Adipocyte (in vitro differentiated cells): ENCODE measurements around the gene RASGRF2.

ENCODE experiments used
- DNase-seq: peaks from one replicate; pipeline ENCODE4 v3.0.0-alpha.2; 2015; ENCODE audit warnings: low read depth
- H3K27me3 ChIP-seq: replicated peaks from 2 replicates; pipeline ENCODE4 v1.7.0; 2013; ENCODE audit warnings: mild to moderate bottlenecking, low read length, moderate library complexity; ENCODE audit not compliant: control insufficient read depth, insufficient read depth
- H3K36me3 ChIP-seq: 2 replicates; pipeline ENCODE4 v1.7.0; 2013; ENCODE audit warnings: low read length, mild to moderate bottlenecking, moderate library complexity; ENCODE audit not compliant: control insufficient read depth, insufficient read depth, severe bottlenecking
- H3K4me1 ChIP-seq: 2 replicates; pipeline ENCODE4 v1.7.0; 2013; ENCODE audit warnings: mild to moderate bottlenecking, low read length, moderate library complexity; ENCODE audit not compliant: control insufficient read depth, insufficient read depth
- H3K4me3 ChIP-seq: 2 replicates; pipeline ENCODE4 v1.7.0; 2013; ENCODE audit warnings: mild to moderate bottlenecking, low read length, moderate library complexity
- H3K9ac ChIP-seq: 2 replicates; pipeline ENCODE4 v1.7.0; 2013; ENCODE audit warnings: mild to moderate bottlenecking, low read length, moderate library complexity
- H3K9me3 ChIP-seq: 2 replicates; pipeline ENCODE4 v1.7.0; 2013; ENCODE audit warnings: mild to moderate bottlenecking, low read length, moderate library complexity; ENCODE audit not compliant: control insufficient read depth

The RASGRF2 gene

GRCh38 chr5:80963966-80964481 lies 3.9 kb downstream of the RASGRF2 start:
- H3K9ac ChIP-seq, result no peak overlapping the region
- peaks cover 24% of the 10 kb centered on the region for H3K27me3 ChIP-seq
- no peak overlapping the region for H3K4me3 ChIP-seq
- DNase-seq, result peak; percentile 61
- no peaks in the 10 kb centered on the region for H3K36me3 ChIP-seq
- no peaks in the 10 kb centered on the region for H3K9me3 ChIP-seq
- peaks cover 12% of the 10 kb centered on the region for H3K4me1 ChIP-seq

GRCh38 chr5:80964491-80964890 lies 4.3 kb downstream of the RASGRF2 start:
- Histone ChIP-seq H3K36me3 (no peaks in the 10 kb centered on the region), H3K9ac (no peak overlapping the region), H3K27me3 (peaks cover 19% of the 10 kb centered on the region), H3K9me3 (no peaks in the 10 kb centered on the region), H3K4me3 (no peak overlapping the region), H3K4me1 (peaks cover 12% of the 10 kb centered on the region)
- DNase-seq, result no peak

DNA sequence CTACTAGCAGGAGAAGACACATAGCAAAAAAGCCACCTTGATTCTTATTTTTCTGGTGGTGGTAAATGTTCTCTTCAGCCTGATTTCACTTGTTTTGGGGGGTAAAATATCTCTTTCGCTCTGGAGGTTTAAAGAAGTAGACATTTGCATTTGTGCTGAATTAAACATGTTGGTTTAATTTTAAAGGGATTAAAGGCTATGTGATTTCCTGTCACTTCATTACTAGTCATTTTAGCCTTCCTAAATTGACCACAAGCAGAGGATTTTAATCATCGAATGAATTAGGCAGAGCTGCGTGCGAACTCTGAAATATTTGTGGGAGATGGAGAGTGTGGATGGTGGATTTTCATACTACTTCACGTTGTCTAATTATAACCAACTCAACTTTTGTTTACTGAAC lies 4.8 kb downstream of the RASGRF2 start:
- Histone ChIP-seq H3K9ac (no peak overlapping the region), H3K27me3 (peaks cover 15% of the 10 kb centered on the region), H3K4me3 (no peak overlapping the region), H3K36me3 (no peaks in the 10 kb centered on the region), H3K9me3 (no peaks in the 10 kb centered on the region), H3K4me1 (peaks cover 12% of the 10 kb centered on the region)
- no peak for DNase-seq

DNA sequence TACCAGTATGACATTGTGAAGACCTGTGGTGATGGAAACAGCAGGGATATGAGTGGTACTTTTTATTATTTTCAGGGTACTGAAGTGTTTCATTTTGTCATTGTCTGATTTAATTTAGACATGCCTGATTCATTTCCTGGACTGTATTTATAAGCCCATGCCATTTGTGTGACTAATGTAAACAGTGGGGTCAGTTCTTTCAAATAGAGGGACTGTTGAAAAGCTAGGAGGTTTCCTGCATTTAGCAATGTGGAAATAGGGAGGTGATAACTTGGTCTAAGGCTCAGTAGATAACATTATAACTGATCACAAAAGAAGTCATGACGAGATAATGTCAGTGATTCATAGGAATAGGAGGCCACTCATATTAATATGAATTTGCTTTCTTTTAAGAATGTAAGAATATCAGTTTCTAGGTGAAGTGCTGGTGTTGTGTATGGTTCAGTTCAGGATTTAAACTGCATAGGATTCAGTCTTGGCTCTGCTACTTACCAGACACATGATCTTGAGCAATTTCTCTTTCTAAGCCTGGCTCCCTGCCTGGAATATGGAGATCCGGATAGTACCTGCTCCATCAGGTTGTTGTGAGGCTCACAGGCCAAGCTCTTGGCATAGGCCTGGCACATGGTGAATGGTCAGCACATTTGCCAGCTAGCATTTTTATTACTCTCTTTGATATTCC lies 7.5 kb downstream of the RASGRF2 start:
- Histone ChIP-seq H3K9me3 (no peaks in the 10 kb centered on the region), H3K9ac (no peak overlapping the region), H3K36me3 (no peaks in the 10 kb centered on the region), H3K4me3 (no peak overlapping the region), H3K4me1 (peaks cover 9% of the 10 kb centered on the region), H3K27me3 (no peaks in the 10 kb centered on the region)
- peak; percentile 67 for DNase-seq

GRCh38 chr5:80973027-80973426 lies 12.9 kb downstream of the RASGRF2 start:
- H3K4me3 ChIP-seq, result no peak overlapping the region
- H3K9ac ChIP-seq, result no peak overlapping the region
- no peak for DNase-seq
- no peaks in the 10 kb centered on the region for H3K9me3 ChIP-seq
- H3K36me3 ChIP-seq, result no peaks in the 10 kb centered on the region
- H3K27me3 ChIP-seq, result no peaks in the 10 kb centered on the region
- peaks cover 2% of the 10 kb centered on the region for H3K4me1 ChIP-seq

GRCh38 chr5:80975065-80975464 lies 14.9 kb downstream of the RASGRF2 start:
- Histone ChIP-seq H3K36me3 (no peaks in the 10 kb centered on the region), H3K4me1 (no peaks in the 10 kb centered on the region), H3K9me3 (no peaks in the 10 kb centered on the region), H3K27me3 (no peaks in the 10 kb centered on the region), H3K4me3 (no peak overlapping the region), H3K9ac (no peak overlapping the region)
- DNase-seq, result no peak

- Histone ChIP-seq H3K4me3 (no peak overlapping the region), H3K27me3 (no peaks in the 10 kb centered on the region)
- no peak for DNase-seq
Measured at GRCh38 chr5:80976985-80977384, 16.8 kb downstream of the RASGRF2 start.

DNA sequence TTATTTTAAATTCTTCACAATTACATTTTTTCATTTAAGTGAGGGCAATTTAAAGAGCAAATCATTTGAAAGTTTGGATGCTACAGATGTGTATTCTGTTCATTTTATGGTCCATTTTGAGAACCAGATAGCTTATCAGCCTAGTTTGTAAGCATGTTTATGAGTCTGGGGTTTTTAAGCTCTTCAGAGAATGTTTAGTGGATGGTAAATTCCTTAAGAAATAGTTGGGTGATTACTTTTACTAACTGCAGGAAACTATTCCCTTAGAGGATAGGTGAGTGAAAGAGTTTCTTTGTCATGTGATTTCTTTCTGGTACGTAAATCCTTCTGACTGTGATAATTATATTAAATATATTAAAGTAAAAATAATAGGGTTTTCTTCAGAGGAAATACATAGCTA lies 17.6 kb downstream of the RASGRF2 start:
- DNase-seq, result no peak
- Histone ChIP-seq H3K9me3 (no peaks in the 10 kb centered on the region), H3K4me1 (no peaks in the 10 kb centered on the region), H3K36me3 (no peaks in the 10 kb centered on the region), H3K4me3 (no peak overlapping the region), H3K9ac (no peak overlapping the region), H3K27me3 (no peaks in the 10 kb centered on the region)

More at GRCh38 chr5:80976985-80977384, 16.8 kb downstream of the RASGRF2 start:
- Histone ChIP-seq H3K9me3 (no peaks in the 10 kb centered on the region), H3K36me3 (no peaks in the 10 kb centered on the region), H3K9ac (no peak overlapping the region), H3K4me1 (no peaks in the 10 kb centered on the region)

DNA sequence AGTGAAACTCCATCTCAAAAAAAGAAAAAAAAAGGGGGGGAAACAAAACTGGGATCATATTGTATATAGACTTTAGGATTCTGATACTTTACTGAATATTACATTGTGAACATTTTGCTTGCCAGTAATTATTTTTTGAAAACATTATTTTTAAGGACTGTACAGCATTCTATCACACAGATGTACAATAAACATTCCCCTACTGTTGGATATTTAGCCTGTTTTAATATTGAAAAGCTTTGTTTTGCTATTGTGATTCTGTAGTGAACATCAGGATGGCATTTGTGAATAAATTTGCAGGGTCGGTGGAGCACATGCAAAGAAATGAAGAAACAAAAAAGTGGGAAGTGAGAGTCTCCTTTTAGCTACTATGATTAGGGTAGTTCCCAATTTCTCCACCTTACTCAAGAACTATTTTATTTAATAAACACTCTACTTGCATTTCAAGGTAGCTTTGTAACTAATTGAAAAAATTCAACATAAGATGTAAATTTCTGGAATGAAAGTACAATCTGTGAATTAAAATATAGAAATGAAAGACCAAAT lies 18.7 kb downstream of the RASGRF2 start:
- H3K9ac ChIP-seq, result no peak overlapping the region
- H3K9me3 ChIP-seq, result no peaks in the 10 kb centered on the region
- H3K4me1 ChIP-seq, result no peaks in the 10 kb centered on the region
- DNase-seq, result no peak
- no peaks in the 10 kb centered on the region for H3K36me3 ChIP-seq
- no peaks in the 10 kb centered on the region for H3K27me3 ChIP-seq
- H3K4me3 ChIP-seq, result no peak overlapping the region

GRCh38 chr5:80982093-80982492 lies 21.9 kb downstream of the RASGRF2 start:
- H3K4me3 ChIP-seq, result no peak overlapping the region
- H3K4me1 ChIP-seq, result no peaks in the 10 kb centered on the region
- no peaks in the 10 kb centered on the region for H3K27me3 ChIP-seq
- H3K9me3 ChIP-seq, result no peaks in the 10 kb centered on the region
- H3K36me3 ChIP-seq, result no peaks in the 10 kb centered on the region
- DNase-seq, result no peak
- no peak overlapping the region for H3K9ac ChIP-seq

GRCh38 chr5:80985600-80986228 lies 25.6 kb downstream of the RASGRF2 start:
- no peak overlapping the region for H3K4me3 ChIP-seq
- no peak overlapping the region for H3K9ac ChIP-seq
- H3K36me3 ChIP-seq, result no peaks in the 10 kb centered on the region
- no peaks in the 10 kb centered on the region for H3K4me1 ChIP-seq
- no peaks in the 10 kb centered on the region for H3K9me3 ChIP-seq
- DNase-seq, result no peak
- peaks cover 6% of the 10 kb centered on the region for H3K27me3 ChIP-seq
